HG03175 (cell line): ENCODE data around the gene ADAMTS16.

Experiments used
- ATAC-seq: cut with Tn5 transposase; IDR thresholded peaks from one replicate; pipeline ENCODE4 v1.9.1; 2021; ENCODE audit warnings: mild to moderate bottlenecking, moderate library complexity; ENCODE audit not compliant: unreplicated experiment

Gene ADAMTS16

GRCh38 chr5:5141625-5142525 lies 1.7 kb downstream of the ADAMTS16 start:
- ATAC-seq, result peak; percentile 69

GRCh38 chr5:5144441-5144840 lies 4.3 kb downstream of the ADAMTS16 start:
- no peak for ATAC-seq

- no peak for ATAC-seq
Observed at GRCh38 chr5:5145651-5146529, 5.8 kb downstream of the ADAMTS16 start.

GRCh38 chr5:5146530-5147160 lies 6.5 kb downstream of the ADAMTS16 start:
- ATAC-seq, result no peak

GRCh38 chr5:5149154-5149553 lies 9.0 kb downstream of the ADAMTS16 start:
- ATAC-seq, result no peak

GRCh38 chr5:5150667-5151066 lies 10.5 kb downstream of the ADAMTS16 start:
- ATAC-seq, result no peak

GRCh38 chr5:5154733-5155132 lies 14.6 kb downstream of the ADAMTS16 start:
- no peak for ATAC-seq

- ATAC-seq, result no peak
Observed at GRCh38 chr5:5155617-5156016, 15.5 kb downstream of the ADAMTS16 start.

GRCh38 chr5:5156471-5157082 lies 16.4 kb downstream of the ADAMTS16 start:
- ATAC-seq, result no peak

- no peak for ATAC-seq
Observed at GRCh38 chr5:5158472-5158895, 18.4 kb downstream of the ADAMTS16 start.

GRCh38 chr5:5159282-5160103 lies 19.4 kb downstream of the ADAMTS16 start:
- no peak for ATAC-seq

- no peak for ATAC-seq
Observed at GRCh38 chr5:5164163-5164562, 24.0 kb downstream of the ADAMTS16 start.

- no peak for ATAC-seq
Observed at GRCh38 chr5:5165541-5166002, 25.4 kb downstream of the ADAMTS16 start.

- no peak for ATAC-seq
Observed at GRCh38 chr5:5169466-5169865, 29.3 kb downstream of the ADAMTS16 start.

- no peak for ATAC-seq
Observed at GRCh38 chr5:5178136-5178535, 38.0 kb downstream of the ADAMTS16 start.

GRCh38 chr5:5178580-5178979 lies 38.5 kb downstream of the ADAMTS16 start:
- ATAC-seq, result no peak

GRCh38 chr5:5179079-5179478 lies 38.9 kb downstream of the ADAMTS16 start:
- ATAC-seq, result no peak

- no peak for ATAC-seq
Observed at GRCh38 chr5:5179597-5179996, 39.5 kb downstream of the ADAMTS16 start.

- no peak for ATAC-seq
Observed at GRCh38 chr5:5181650-5182324, 41.7 kb downstream of the ADAMTS16 start.
